SK-N-MC (cell line): ENCODE results near the gene RPIA.

Experiments used
- EZH2 ChIP-seq: fragments of 200-600 bp; sonication (generic); IDR thresholded peaks from one replicate; pipeline ENCODE4 v1.6.1; 2017; ENCODE audit warnings: antibody characterized with exemption
- FOXP2 ChIP-seq: optimal IDR thresholded peaks from 2 replicates; pipeline ENCODE3; 2011; ENCODE audit warnings: mild to moderate bottlenecking, moderate library complexity; ENCODE audit not compliant: insufficient read depth; ENCODE audit errors: extremely low read length, control extremely low read depth
- POLR2AphosphoS5 ChIP-seq: IDR thresholded peaks from 2 replicates; pipeline ENCODE4 v1.6.1; 2012; ENCODE audit warnings: mild to moderate bottlenecking, low read depth, low read length, borderline replicate concordance

DNA sequence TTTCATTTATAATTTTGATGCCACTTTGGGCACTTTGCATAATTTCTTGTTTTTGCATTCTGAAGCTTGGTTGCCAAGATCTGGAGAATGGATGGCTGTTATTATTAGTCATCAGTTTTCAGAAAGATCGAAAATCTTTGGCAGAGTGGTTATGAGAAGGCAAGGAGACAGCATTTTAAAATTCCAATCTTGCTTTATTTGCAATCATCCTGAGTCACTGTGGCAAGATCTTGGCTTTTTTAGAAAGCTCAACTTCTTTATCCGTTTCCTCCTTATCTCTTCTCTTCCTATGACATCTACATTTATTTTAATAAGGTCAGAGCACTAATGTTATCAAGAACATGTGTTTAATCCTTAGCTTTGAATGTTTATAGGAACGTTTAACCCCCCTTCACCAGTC is 33.1 kb upstream of the RPIA start:
- TF ChIP-seq POLR2AphosphoS5 (no peak), EZH2 (no peak), FOXP2 (no peak)
